Left ventricle myocardium inferior (tissue), 1 donor: ENCODE measurements around the gene PLSCR4. TPM values are rescaled to one million over a fixed set of nuclear protein-coding genes. Genes with fewer than 3 reads are reported as not detected.
"Not testable (repeated sequence)": the region's sequence is repeated elsewhere in the genome, so short reads cannot be mapped to it uniquely, and the experiment has no call there.

Experiments used
- DNase-seq: peaks from one replicate; pipeline ENCODE4 v3.0.0-alpha.2; 2020
- H3K27ac ChIP-seq: fragments of 200-600 bp; replicated peaks from 2 replicates; pipeline ENCODE4 v1.8.0; 2021
- H3K27me3 ChIP-seq: fragments of 200-600 bp; 2 replicates; pipeline ENCODE4 v1.8.0; 2021; ENCODE audit warnings: low read depth
- H3K36me3 ChIP-seq: fragments of 200-600 bp; 2 replicates; pipeline ENCODE4 v1.8.0; 2021
- H3K4me1 ChIP-seq: fragments of 200-600 bp; 2 replicates; pipeline ENCODE4 v1.8.0; 2021
- H3K4me3 ChIP-seq: fragments of 200-600 bp; 2 replicates; pipeline ENCODE4 v1.8.0; 2021; ENCODE audit warnings: mild to moderate bottlenecking, moderate library complexity
- H3K9me3 ChIP-seq: fragments of 200-600 bp; replicated peaks from 2 replicates; pipeline ENCODE4 v1.8.0; 2021
- intact Hi-C: fragments of 100-400 bp; cut with micrococcal nuclease; formaldehyde crosslinking; loops from one replicate; pipeline ENCODE4 v1.11.0; 2022
- long read RNA-seq: library from polyadenylated mRNA; unstranded; transcript quantifications from one replicate; pipeline ENCODE4 v2.0.0, GENCODE V29; 2021
- total RNA-seq: library from RNA; stranded (reverse); fragmentation: NEBNext Ultra II Directional; extraction: Animal tissue kit (Norgen Biotek cat#: 25700); gene quantifications from one replicate; pipeline ENCODE4 v1.2.1, GENCODE V29; 2021
- TF ChIP-seq, protein P1 (sequence below): fragments of 200-600 bp; IDR thresholded peaks from 2 replicates; pipeline ENCODE4 v1.8.0; 2021; ENCODE audit warnings: antibody characterized with exemption, mild to moderate bottlenecking, borderline replicate concordance
- donor health status: DM: no; HTN: yes; CAD: no; lungs with severe emphysema.

PLSCR4 gene
- total RNA-seq, result 12.1 TPM
- long read RNA-seq, transcript PLSCR4-201 (9 exons, 3,303 nt), result major isoform, 11 of 20 reads
- long read RNA-seq, partial matches to known transcripts, result 0 of 20 reads
- long read RNA-seq, other reads (novel, unspliced or antisense), result 5 of 20 reads

DNA sequence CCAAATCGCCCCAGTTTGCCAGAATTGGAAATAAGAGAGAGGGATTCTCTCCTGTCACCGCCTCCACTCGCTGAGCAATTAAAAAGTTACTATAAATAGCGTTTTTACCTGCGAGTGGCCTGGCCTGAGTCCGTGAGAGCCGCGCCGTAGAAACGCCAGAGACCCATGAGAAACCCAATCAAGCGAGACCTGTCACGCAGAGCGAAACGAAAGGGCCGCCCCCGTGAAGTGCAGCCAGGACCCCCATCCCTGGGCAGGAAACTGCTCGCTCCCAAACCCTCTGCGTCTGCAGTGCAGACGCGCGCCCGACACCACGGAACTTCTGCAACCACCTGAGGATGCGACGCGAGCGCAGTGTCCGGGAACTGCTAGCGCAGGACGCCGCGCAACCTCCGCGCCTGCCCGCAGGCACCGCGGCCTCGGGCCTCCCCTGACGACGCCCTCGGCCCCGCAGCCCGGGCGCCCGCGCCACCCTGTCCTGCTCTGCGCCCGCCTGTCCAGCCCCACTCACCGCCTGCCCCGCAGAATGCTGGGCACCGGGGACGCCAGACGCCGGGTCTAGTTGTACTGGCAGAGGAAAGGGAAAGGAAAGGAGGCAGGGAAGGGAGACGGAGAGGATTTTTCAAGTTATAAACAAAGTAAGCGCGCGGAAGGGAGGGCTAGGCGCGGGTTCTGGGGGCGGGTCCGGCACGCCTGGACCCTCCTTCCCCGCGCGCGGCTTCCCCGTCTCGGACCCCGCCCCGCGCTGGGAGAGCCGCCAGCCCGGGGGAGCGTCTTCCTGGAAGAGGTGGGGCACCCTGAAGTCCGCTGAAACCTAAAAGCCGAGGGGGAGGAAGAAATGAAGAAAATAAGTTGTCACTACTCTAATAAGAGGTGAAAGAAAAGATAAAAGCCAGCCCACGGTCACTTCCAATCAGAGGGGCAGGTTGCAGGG is at the start of gene PLSCR4:
Gene PLSCR4, minus strand, starts transcription at position 657 of the 934 bp plus-strand sequence. CDS start 29,034 bp downstream, outside the sequence.
- peaks cover 16% of the 10 kb centered on the region for H3K9me3 ChIP-seq
- intact Hi-C loops, result no loop called here
- H3K27me3 ChIP-seq, result peaks cover 11% of the 10 kb centered on the region
- peaks cover 49% of the 10 kb centered on the region for H3K4me1 ChIP-seq
- peak; percentile 87 for DNase-seq
- H3K27ac ChIP-seq, result peak within 1 kb of the TSS; percentile 93
- TF ChIP-seq, protein P1, sequence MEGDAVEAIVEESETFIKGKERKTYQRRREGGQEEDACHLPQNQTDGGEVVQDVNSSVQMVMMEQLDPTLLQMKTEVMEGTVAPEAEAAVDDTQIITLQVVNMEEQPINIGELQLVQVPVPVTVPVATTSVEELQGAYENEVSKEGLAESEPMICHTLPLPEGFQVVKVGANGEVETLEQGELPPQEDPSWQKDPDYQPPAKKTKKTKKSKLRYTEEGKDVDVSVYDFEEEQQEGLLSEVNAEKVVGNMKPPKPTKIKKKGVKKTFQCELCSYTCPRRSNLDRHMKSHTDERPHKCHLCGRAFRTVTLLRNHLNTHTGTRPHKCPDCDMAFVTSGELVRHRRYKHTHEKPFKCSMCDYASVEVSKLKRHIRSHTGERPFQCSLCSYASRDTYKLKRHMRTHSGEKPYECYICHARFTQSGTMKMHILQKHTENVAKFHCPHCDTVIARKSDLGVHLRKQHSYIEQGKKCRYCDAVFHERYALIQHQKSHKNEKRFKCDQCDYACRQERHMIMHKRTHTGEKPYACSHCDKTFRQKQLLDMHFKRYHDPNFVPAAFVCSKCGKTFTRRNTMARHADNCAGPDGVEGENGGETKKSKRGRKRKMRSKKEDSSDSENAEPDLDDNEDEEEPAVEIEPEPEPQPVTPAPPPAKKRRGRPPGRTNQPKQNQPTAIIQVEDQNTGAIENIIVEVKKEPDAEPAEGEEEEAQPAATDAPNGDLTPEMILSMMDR, result no peak
- peak within 1 kb of the TSS; percentile 82 for H3K4me3 ChIP-seq
- H3K36me3 ChIP-seq, result no peaks in the 10 kb centered on the region

GRCh38 chr3:146293401-146293800 is 42.5 kb upstream of the PLSCR4 start:
- H3K4me1 ChIP-seq, intact Hi-C loops, H3K27ac ChIP-seq, DNase-seq, H3K36me3 ChIP-seq, H3K27me3 ChIP-seq, H3K4me3 ChIP-seq: not testable (repeated sequence)
- H3K9me3 ChIP-seq, result peaks cover 11% of the 10 kb centered on the region

- H3K4me3 ChIP-seq, result no peak overlapping the region
- TF ChIP-seq, protein P1, result no peak
- peaks cover 1% of the 10 kb centered on the region for H3K4me1 ChIP-seq
- intact Hi-C loops, result no loop called here
- no peaks in the 10 kb centered on the region for H3K27me3 ChIP-seq
- no peaks in the 10 kb centered on the region for H3K36me3 ChIP-seq
- no peak for DNase-seq
- H3K27ac ChIP-seq, result no peak overlapping the region
- H3K9me3 ChIP-seq, result peaks cover 7% of the 10 kb centered on the region
Measured at GRCh38 chr3:146283781-146284445, 33.0 kb upstream of the PLSCR4 start.

DNA sequence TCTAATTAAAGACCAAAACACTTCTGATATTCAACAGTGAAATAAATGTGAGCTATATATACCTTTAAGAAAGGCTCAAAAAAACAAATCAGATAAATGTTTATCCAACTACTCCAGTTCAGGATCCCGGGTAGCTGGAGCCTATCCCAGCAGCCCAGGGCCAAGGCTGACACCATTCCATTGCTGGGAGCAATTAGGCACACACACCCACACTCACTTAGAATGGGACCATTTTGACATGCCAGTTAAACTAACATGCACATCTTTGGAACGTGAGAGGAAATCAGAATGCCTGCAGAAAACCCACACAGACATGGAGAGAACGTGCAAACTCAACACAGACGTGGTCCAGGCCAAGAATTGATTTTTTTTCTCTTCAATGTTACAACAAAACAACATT is 30.0 kb upstream of the PLSCR4 start:
- Histone ChIP-seq H3K27ac (no peak overlapping the region), H3K4me3 (no peak overlapping the region), H3K4me1 (peaks cover 16% of the 10 kb centered on the region), H3K9me3 (no peaks in the 10 kb centered on the region), H3K36me3 (no peaks in the 10 kb centered on the region), H3K27me3 (no peaks in the 10 kb centered on the region)
- TF ChIP-seq, protein P1, result no peak
- DNase-seq, result no peak
- intact Hi-C loops, result no loop called here

DNA sequence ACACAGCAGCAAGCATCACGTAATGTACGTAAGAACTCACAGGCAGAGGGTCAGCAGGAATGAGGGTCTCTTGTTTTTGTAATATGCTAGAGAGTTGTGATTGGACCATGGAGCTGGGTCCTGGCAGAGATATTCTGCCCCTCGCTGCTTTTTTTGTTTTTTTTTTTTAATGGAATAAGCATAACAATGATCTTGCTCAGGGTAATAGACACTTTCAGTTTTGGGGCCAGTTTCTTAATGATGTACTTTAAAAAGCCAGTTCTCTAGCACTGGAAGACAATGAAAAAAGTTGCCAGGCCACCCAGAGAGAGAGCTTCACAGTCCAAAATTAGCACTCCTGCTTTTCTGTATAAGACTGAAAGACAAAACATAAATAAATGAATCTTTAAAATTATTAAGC is 29.0 kb upstream of the PLSCR4 start:
- intact Hi-C loops, result no loop called here
- TF ChIP-seq, protein P1, result no peak
- Histone ChIP-seq H3K4me1 (peaks cover 23% of the 10 kb centered on the region), H3K4me3 (no peak overlapping the region), H3K27ac (no peak overlapping the region), H3K9me3 (no peaks in the 10 kb centered on the region), H3K27me3 (no peaks in the 10 kb centered on the region), H3K36me3 (no peaks in the 10 kb centered on the region)
- DNase-seq, result no peak
